HL-60 (cell line): Measurements from ENCODE around the gene MYO16.

Experiments
- DNase-seq, 2 experiments: peaks; one replicate each; pipeline ENCODE4 v3.0.0-alpha.2; 2010 to 2020; ENCODE audit warnings: low read depth in 1 of 2, low spot score in 1 of 2
- H3K27ac ChIP-seq: fragments of 250-450 bp; sonication (Bioruptor Pico); replicated peaks from 2 replicates; pipeline ENCODE4 v1.5.1; 2020; ENCODE audit warnings: mild to moderate bottlenecking, moderate library complexity
- H3K27me3 ChIP-seq: fragments of 250-450 bp; sonication (Bioruptor Pico); 2 replicates; pipeline ENCODE4 v1.5.1; 2021; ENCODE audit warnings: mild to moderate bottlenecking, moderate library complexity; ENCODE audit not compliant: insufficient read depth, poor library complexity, severe bottlenecking
- H3K4me3 ChIP-seq: replicated peaks from 2 replicates; pipeline ENCODE4 v1.5.1; 2011; ENCODE audit warnings: mild to moderate bottlenecking, control low read depth, low read length; ENCODE audit not compliant: insufficient read depth
- GABPA ChIP-seq: IDR thresholded peaks from 2 replicates; pipeline ENCODE4 v1.6.1; 2012; ENCODE audit warnings: low read depth
- POLR2AphosphoS5 ChIP-seq: IDR thresholded peaks from 2 replicates; pipeline ENCODE4 v1.6.1; 2012; ENCODE audit warnings: low read depth
- SPI1 ChIP-seq: IDR thresholded peaks from 2 replicates; pipeline ENCODE4 v1.6.1; 2012; ENCODE audit warnings: low read depth, mild to moderate bottlenecking, borderline replicate concordance
- TF ChIP-seq, protein P1 (sequence below): IDR thresholded peaks from 2 replicates; pipeline ENCODE4 v1.6.1; 2012; ENCODE audit warnings: low read depth; ENCODE audit not compliant: insufficient replicate concordance
- TF ChIP-seq, protein P2 (sequence below): IDR thresholded peaks from one replicate; pipeline ENCODE4 v1.5.1; 2011; ENCODE audit warnings: low read length, control low read depth, inconsistent platforms; ENCODE audit not compliant: insufficient read depth

Gene MYO16

GRCh38 chr13:108895220-108895704, 265.9 kb downstream of the MYO16 start:
- Histone ChIP-seq H3K27me3 (peaks cover 2% of the 10 kb centered on the region), H3K4me3 (no peak overlapping the region), H3K27ac (no peak overlapping the region)
- TF ChIP-seq, protein P1, sequence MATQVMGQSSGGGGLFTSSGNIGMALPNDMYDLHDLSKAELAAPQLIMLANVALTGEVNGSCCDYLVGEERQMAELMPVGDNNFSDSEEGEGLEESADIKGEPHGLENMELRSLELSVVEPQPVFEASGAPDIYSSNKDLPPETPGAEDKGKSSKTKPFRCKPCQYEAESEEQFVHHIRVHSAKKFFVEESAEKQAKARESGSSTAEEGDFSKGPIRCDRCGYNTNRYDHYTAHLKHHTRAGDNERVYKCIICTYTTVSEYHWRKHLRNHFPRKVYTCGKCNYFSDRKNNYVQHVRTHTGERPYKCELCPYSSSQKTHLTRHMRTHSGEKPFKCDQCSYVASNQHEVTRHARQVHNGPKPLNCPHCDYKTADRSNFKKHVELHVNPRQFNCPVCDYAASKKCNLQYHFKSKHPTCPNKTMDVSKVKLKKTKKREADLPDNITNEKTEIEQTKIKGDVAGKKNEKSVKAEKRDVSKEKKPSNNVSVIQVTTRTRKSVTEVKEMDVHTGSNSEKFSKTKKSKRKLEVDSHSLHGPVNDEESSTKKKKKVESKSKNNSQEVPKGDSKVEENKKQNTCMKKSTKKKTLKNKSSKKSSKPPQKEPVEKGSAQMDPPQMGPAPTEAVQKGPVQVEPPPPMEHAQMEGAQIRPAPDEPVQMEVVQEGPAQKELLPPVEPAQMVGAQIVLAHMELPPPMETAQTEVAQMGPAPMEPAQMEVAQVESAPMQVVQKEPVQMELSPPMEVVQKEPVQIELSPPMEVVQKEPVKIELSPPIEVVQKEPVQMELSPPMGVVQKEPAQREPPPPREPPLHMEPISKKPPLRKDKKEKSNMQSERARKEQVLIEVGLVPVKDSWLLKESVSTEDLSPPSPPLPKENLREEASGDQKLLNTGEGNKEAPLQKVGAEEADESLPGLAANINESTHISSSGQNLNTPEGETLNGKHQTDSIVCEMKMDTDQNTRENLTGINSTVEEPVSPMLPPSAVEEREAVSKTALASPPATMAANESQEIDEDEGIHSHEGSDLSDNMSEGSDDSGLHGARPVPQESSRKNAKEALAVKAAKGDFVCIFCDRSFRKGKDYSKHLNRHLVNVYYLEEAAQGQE: no peak
- TF ChIP-seq SPI1: no peak
- TF ChIP-seq GABPA: no peak
- TF ChIP-seq POLR2AphosphoS5: no peak
- TF ChIP-seq, protein P2, sequence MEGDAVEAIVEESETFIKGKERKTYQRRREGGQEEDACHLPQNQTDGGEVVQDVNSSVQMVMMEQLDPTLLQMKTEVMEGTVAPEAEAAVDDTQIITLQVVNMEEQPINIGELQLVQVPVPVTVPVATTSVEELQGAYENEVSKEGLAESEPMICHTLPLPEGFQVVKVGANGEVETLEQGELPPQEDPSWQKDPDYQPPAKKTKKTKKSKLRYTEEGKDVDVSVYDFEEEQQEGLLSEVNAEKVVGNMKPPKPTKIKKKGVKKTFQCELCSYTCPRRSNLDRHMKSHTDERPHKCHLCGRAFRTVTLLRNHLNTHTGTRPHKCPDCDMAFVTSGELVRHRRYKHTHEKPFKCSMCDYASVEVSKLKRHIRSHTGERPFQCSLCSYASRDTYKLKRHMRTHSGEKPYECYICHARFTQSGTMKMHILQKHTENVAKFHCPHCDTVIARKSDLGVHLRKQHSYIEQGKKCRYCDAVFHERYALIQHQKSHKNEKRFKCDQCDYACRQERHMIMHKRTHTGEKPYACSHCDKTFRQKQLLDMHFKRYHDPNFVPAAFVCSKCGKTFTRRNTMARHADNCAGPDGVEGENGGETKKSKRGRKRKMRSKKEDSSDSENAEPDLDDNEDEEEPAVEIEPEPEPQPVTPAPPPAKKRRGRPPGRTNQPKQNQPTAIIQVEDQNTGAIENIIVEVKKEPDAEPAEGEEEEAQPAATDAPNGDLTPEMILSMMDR: no peak
- peak in 1 of 2 experiments; percentile 36 for DNase-seq

GRCh38 chr13:108897955-108898354, 268.5 kb downstream of the MYO16 start:
- no peaks in the 10 kb centered on the region for H3K27me3 ChIP-seq

DNA sequence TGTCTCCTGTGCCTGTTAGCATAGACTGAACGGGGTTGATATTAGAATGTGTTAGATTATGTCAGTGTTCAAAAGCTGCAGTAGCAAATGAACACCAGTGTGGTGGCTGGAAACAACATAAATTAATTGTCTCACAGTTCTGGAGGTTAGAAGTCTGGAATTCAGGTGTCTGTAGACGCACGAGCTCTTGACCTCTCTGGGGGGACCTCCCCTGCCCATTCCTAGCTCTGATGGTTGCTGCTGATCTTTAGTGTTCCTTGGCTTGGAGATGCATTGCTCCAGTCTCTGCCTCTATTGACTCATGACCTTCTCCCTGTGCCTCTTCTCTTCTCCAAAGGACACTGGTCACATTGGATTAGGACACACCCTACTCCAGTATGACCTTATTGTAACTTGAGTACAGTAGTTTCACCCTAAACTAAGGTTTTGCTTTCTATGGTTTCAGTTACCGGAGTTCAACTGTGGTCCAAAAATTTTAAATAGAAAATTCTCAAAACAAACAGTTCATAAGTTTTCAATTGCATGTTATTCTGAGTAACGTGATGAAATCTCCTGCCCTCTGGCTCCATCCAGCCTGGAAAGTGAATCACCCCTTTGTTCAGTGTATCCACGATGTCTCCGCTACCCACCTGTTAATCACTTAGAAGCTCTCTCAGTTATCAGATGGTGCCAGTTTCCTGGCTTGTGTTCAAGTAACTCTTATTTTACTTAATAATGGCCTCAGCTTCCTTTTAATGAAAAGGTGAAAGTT, 273.2 kb downstream of the MYO16 start:
- no peak for DNase-seq
- no peak overlapping the region for H3K27ac ChIP-seq
- H3K27me3 ChIP-seq: no peaks in the 10 kb centered on the region
- H3K4me3 ChIP-seq: no peak overlapping the region
- TF ChIP-seq SPI1 (no peak), GABPA (no peak), POLR2AphosphoS5 (no peak)
- TF ChIP-seq, protein P2: no peak
- TF ChIP-seq, protein P1: no peak

More at GRCh38 chr13:108897955-108898354, 268.5 kb downstream of the MYO16 start:
- Histone ChIP-seq H3K4me3 (peak overlapping the region; percentile 6; the same call in 1 of the 2 replicates), H3K27ac (no peak overlapping the region)
- peak in 1 of 2 experiments; percentile 51 for DNase-seq
- TF ChIP-seq, protein P2: no peak
- TF ChIP-seq POLR2AphosphoS5: no peak
- TF ChIP-seq SPI1: no peak
- TF ChIP-seq, protein P1: no peak
- TF ChIP-seq GABPA: no peak
